AG09309 (cell line): ENCODE measurements around the gene MANEA.

Source experiments
- DNase-seq: peaks from one replicate; pipeline ENCODE4 v3.0.0-alpha.2; 2010; ENCODE audit warnings: low read depth
- H3K4me3 ChIP-seq: 2 replicates; pipeline ENCODE4 v1.5.1; 2011; ENCODE audit warnings: mild to moderate bottlenecking, low read depth, low read length, moderate library complexity; ENCODE audit not compliant: control insufficient read depth
- CTCF ChIP-seq: IDR thresholded peaks from 2 replicates; pipeline ENCODE4 v1.5.1; 2011; ENCODE audit warnings: mild to moderate bottlenecking, low read depth, low read length, inconsistent platforms; ENCODE audit not compliant: insufficient read depth, control insufficient read depth; ENCODE audit errors: missing control alignments

The MANEA gene

DNA sequence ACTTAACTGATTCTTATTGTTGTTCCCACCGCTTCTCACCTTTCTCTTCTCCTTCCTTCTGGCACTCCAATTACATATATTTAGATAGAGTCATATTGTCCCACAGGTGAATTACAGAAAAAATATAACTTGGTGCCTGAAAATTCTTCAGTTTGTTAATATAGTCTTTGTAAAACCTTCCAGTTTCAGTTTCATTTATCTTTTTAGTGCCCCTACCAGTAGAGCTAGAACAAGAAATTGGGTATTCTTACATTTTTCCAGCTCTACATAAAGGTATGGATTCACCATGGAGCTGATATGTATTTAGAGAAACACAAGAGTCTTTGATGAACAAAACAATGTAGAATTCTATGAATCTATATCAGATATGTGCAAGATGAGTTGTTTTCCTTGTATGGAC is 10.7 kb downstream of the MANEA start:
- TF ChIP-seq CTCF: no peak
- no peak for DNase-seq
- no peak overlapping the region for H3K4me3 ChIP-seq

DNA sequence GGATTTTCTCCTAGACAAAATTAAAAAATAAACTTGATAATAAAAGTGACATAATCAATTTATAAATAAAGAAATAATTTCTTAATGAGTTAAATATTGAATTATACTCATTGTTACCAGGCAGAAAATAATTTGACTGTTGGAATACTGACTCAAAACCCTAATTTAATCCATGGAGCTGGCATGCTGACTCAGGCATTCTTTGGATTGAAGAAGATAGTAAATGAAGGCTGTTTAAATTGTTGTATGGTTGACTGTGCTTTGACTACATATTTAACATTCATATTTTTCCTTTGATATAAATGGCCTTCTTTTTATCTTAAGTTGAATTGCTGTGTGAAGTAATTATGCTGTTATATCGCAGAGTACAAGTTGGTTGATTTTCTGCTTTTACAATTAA is 11.7 kb downstream of the MANEA start:
- no peak for DNase-seq
- H3K4me3 ChIP-seq: no peak overlapping the region
- no peak for TF ChIP-seq CTCF

DNA sequence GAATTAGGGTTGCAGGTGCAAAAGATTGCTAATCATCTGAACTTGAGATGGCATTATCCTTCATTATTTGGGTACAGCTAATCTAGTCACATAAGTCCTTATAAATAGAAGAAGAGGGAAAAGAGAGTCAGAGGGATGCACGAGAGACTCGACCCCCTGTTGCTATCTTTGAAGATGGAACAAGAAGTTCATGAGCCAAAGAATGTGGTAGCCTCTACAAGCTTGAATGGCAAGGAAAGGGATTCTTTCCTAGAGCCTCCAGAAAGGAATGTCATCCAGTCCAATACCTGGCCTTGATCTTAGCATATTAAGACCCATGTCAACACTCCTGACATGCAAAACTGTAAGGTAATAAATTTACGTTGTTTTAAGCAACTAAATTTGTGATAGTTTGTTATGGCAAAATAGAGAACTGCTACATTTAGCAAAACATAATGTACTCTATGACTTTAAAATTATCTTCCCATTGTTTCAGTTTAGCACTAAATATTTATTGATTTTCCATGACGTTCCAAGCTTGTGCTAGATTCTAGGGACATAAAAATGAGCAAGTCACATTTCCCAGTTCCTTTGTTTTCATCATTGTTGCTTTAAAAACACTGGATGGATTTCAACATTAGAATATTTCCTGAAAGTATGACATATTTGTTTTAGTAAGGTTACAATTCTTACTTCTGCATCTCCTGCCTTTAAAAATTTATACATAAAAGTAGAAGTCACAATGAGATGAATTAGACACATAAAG is 12.7 kb downstream of the MANEA start:
- no peak for DNase-seq
- no peak for TF ChIP-seq CTCF
- H3K4me3 ChIP-seq: no peak overlapping the region

GRCh38 chr6:95593025-95593424 is 15.7 kb downstream of the MANEA start:
- no peak for DNase-seq
- H3K4me3 ChIP-seq: no peak overlapping the region
- no peak for TF ChIP-seq CTCF

- TF ChIP-seq CTCF: no peak
- no peak overlapping the region for H3K4me3 ChIP-seq
- DNase-seq: no peak
These were observed 18.7 kb downstream of the MANEA start for GRCh38 chr6:95596021-95596420.

GRCh38 chr6:95599706-95600105 is 22.4 kb downstream of the MANEA start:
- H3K4me3 ChIP-seq: no peak overlapping the region
- DNase-seq: no peak

More at GRCh38 chr6:95599706-95600105, 22.4 kb downstream of the MANEA start:
- TF ChIP-seq CTCF: no peak
